Smooth muscle cell (in vitro differentiated cells): ENCODE measurements around the gene BCAN. TPM values are rescaled to one million over a fixed set of nuclear protein-coding genes. Genes with fewer than 3 reads are reported as not detected.
A peak's percentile ranks its signal among the peaks of the same experiment; 100 is the strongest.

ENCODE experiments used
- DNase-seq: peaks from one replicate; lab custom pipeline; 2025; ENCODE audit not compliant: unreplicated experiment; lab: John Stamatoyannopoulos, UW
- H2AFZ ChIP-seq: fragments of 200-600 bp; sonication (generic); 2 replicates; pipeline ENCODE4 v1.6.0; 2016; ENCODE audit warnings: antibody characterized with exemption, low read depth, mild to moderate bottlenecking
- H3F3A ChIP-seq: fragments of 200-600 bp; sonication (generic); 2 replicates; pipeline ENCODE4 v1.6.0; 2017; ENCODE audit warnings: antibody characterized with exemption, low read depth
- H3K27ac ChIP-seq: fragments of 200-600 bp; sonication (generic); 2 replicates; pipeline ENCODE4 v1.5.1; 2016; ENCODE audit warnings: low read depth, mild to moderate bottlenecking
- H3K27me3 ChIP-seq: fragments of 200-600 bp; sonication (generic); 2 replicates; pipeline ENCODE4 v1.6.1; 2016; ENCODE audit warnings: low read depth, mild to moderate bottlenecking
- H3K36me3 ChIP-seq: fragments of 200-600 bp; sonication (generic); 2 replicates; pipeline ENCODE4 v1.5.1; 2016; ENCODE audit warnings: low read depth
- H3K4me1 ChIP-seq: fragments of 200-600 bp; sonication (generic); 2 replicates; pipeline ENCODE4 v1.5.1; 2016; ENCODE audit warnings: low read depth
- H3K4me2 ChIP-seq: fragments of 200-600 bp; sonication (generic); 2 replicates; pipeline ENCODE4 v1.6.0; 2016; ENCODE audit warnings: mild to moderate bottlenecking
- H3K4me3 ChIP-seq: fragments of 200-600 bp; sonication (generic); 2 replicates; pipeline ENCODE4 v1.5.1; 2016; ENCODE audit warnings: mild to moderate bottlenecking
- H3K79me2 ChIP-seq: fragments of 200-600 bp; sonication (generic); 2 replicates; pipeline ENCODE4 v1.6.0; 2016; ENCODE audit warnings: low read depth, mild to moderate bottlenecking
- H3K9ac ChIP-seq: fragments of 200-600 bp; sonication (generic); 2 replicates; pipeline ENCODE4 v1.6.0; 2016; ENCODE audit warnings: low read depth
- H3K9me3 ChIP-seq: fragments of 200-600 bp; sonication (generic); replicated peaks from 2 replicates; pipeline ENCODE4 v1.5.1; 2016; ENCODE audit warnings: low read depth
- H4K20me1 ChIP-seq: fragments of 200-600 bp; sonication (generic); 2 replicates; pipeline ENCODE4 v1.6.0; 2016; ENCODE audit warnings: low read depth
- WGBS: methylation state at CpG from one replicate; pipeline ENCODE4 v1.1.7; 2016; ENCODE audit warnings: low lambda C conversion rate; 5-methylcytosine and 5-hydroxymethylcytosine counted together
- polyA plus RNA-seq: library from polyadenylated mRNA; unstranded; fragments of >200 nt; fragmentation: Nextera tagmentation; extraction: Ambion mirVana; gene quantifications from 2 replicates; pipeline ENCODE4 v1.2.1, GENCODE V29; 2016
- total RNA-seq: library from RNA; depleted of rRNA; stranded (reverse); fragments of >200 nt; gene quantifications from 2 replicates; pipeline ENCODE4 v1.2.3, GENCODE V29; 2014
- TF ChIP-seq, protein P1 (sequence below): fragments of 200-600 bp; sonication (generic); IDR thresholded peaks from 2 replicates; pipeline ENCODE4 v1.5.1; 2017; ENCODE audit warnings: borderline replicate concordance, mild to moderate bottlenecking, antibody characterized with exemption; ENCODE audit not compliant: insufficient read depth, poor library complexity, severe bottlenecking

Gene BCAN
- total and polyA plus RNA-seq, 2 experiments from 2014 or later: 0.79 TPM; not detected in 1

DNA sequence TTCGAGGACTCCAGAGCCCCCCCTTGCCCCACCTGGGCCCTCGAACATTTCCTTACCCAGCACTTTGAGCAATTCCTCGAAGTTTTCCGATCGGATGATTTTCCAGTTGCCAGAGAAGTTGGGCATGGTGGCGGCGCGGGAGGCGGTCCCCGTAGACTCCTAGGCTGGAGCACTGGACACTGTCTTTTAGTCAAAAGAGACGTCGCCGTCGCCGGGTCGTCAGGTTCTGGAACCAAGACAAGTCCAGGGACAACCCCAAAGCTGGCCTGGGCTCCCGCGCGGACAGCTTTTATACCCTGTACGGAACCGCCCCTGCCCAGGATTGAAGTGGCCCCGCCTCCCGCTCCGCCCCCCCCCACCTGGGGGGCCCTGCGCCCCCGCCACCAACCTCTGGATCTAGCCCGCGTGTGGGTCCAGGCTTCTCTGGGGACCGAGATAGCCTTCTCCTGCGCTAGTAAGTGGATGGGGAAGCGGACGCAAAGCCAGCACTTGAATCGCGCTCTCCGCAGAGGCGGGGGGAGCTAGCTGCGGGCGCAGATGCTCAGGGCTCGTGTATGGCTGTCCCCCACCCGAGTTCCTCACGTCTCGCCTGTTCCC, 63.5 kb downstream of the BCAN start, which contains the start of gene CRABP2:
CRABP2 (minus strand) TSS at position 263 of the 597 bp plus-strand sequence; CDS start at position 126, 137 bp downstream.
- DNase-seq: peak; percentile 84

DNA sequence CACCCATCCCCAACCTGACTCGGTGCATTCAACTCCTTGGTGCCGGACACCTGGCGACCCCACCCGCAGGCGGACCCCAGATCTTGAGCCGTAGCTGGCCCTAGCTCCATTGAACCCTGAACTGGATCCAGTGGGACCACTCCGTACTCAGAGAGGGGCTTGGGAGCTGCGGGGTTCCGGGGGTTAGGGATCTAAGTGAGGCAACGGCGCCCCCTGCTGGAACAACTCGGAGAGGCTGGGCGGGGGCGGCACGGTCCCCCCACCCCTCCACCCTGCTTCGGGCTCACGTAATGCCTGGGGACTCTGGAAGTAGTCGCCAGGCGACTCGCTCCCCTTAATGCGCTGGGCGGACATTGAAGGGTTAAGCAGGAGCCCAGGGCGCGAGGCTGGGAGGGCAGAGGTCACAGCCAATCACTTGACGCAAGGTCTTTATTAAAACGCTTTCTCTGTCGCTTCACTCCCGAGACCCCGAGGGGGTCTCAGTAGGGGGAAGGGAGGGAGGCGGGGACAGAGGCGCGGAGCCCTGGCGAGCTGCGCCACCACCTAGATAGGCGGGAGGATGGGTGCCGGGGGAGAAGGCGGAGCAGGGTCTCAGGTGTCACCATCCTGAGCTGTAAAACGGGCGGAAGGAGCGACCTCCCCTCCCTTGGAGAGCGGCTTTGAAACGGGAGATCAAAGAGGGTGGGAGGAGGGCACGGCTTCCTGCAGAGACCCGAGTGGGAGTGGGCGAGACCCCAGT, 64.2 kb downstream of the BCAN start:
- peak overlapping the region; percentile 68 for H3K27ac ChIP-seq
- no peaks in the 10 kb centered on the region for H3K36me3 ChIP-seq
- H4K20me1 ChIP-seq: peaks cover 36% of the 10 kb centered on the region
- WGBS: 1% methylated on average over 43 of the region's 45 CpGs
- no peaks in the 10 kb centered on the region for H3K9me3 ChIP-seq
- peak; percentile 84 for DNase-seq
- H3F3A ChIP-seq: peaks cover 16% of the 10 kb centered on the region
- no peak overlapping the region for H2AFZ ChIP-seq
- TF ChIP-seq, protein P1, sequence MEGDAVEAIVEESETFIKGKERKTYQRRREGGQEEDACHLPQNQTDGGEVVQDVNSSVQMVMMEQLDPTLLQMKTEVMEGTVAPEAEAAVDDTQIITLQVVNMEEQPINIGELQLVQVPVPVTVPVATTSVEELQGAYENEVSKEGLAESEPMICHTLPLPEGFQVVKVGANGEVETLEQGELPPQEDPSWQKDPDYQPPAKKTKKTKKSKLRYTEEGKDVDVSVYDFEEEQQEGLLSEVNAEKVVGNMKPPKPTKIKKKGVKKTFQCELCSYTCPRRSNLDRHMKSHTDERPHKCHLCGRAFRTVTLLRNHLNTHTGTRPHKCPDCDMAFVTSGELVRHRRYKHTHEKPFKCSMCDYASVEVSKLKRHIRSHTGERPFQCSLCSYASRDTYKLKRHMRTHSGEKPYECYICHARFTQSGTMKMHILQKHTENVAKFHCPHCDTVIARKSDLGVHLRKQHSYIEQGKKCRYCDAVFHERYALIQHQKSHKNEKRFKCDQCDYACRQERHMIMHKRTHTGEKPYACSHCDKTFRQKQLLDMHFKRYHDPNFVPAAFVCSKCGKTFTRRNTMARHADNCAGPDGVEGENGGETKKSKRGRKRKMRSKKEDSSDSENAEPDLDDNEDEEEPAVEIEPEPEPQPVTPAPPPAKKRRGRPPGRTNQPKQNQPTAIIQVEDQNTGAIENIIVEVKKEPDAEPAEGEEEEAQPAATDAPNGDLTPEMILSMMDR: peak; percentile 90
- H3K4me2 ChIP-seq: peak overlapping the region; percentile 91
- H3K4me1 ChIP-seq: peaks cover 61% of the 10 kb centered on the region
- H3K4me3 ChIP-seq: peak overlapping the region; percentile 54
- H3K79me2 ChIP-seq: peaks cover 12% of the 10 kb centered on the region
- H3K27me3 ChIP-seq: no peaks in the 10 kb centered on the region
- peak overlapping the region; percentile 64 for H3K9ac ChIP-seq

More for the DNA sequence above, 63.5 kb downstream of the BCAN start, which contains the start of gene CRABP2:
- 2% methylated on average over 40 of the region's 42 CpGs for WGBS
- H3K4me1 ChIP-seq: peaks cover 55% of the 10 kb centered on the region
- no peaks in the 10 kb centered on the region for H3K27me3 ChIP-seq
- peak within 1 kb of the TSS; percentile 54 for H3K4me3 ChIP-seq
- no peaks in the 10 kb centered on the region for H3K36me3 ChIP-seq
- H3K79me2 ChIP-seq: peaks cover 12% of the 10 kb centered on the region
- H4K20me1 ChIP-seq: peaks cover 42% of the 10 kb centered on the region
- H3K9ac ChIP-seq: peak within 1 kb of the TSS; percentile 64
- TF ChIP-seq, protein P1: no peak
- no peaks in the 10 kb centered on the region for H3K9me3 ChIP-seq
- H2AFZ ChIP-seq: no peak within 1 kb of the TSS
- H3F3A ChIP-seq: peaks cover 13% of the 10 kb centered on the region
- peak within 1 kb of the TSS; percentile 91 for H3K4me2 ChIP-seq
- peak within 1 kb of the TSS; percentile 68 for H3K27ac ChIP-seq

DNA sequence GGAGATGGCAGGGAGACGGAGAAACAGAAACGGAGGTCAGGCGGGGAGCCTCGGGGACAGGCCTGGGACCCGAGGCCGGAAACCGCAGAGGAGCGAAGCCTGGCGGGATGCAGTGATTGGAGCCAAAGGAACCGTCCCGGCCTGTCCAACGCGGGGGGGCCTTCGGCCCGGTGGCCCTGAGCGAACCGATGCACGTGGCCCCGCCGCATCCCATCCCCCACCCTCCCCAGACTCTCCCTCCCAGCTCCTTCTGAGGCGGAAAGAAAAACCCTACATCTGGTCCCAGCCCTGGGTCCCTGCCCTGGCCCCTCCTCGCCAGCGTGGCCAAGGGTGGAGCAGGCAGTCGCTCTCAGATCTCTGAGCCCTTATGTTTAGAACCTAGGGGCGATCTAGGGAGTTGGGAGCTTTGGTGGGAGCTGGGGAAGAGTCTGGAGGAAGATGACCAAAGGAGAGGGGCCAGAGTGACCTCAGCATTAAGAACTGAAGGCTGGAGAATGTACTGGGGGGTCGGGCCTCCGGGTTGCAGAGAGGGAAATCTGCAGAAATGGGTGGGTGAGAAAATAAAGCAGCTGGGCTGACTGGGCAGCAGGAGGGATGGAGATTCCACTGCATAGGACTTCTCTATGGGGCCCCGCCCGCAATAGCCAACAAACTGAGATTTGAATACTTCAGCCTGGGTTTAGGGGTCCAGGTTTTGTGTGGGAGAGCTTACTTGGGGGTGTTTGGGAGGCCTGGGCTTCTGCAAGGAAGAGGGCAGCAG, 64.9 kb downstream of the BCAN start:
- Histone ChIP-seq H3K4me3 (peak overlapping the region; percentile 54), H4K20me1 (peaks cover 29% of the 10 kb centered on the region), H3K27ac (peak overlapping the region; percentile 68), H2AFZ (no peak overlapping the region), H3K4me1 (peaks cover 66% of the 10 kb centered on the region), H3K27me3 (no peaks in the 10 kb centered on the region), H3F3A (peaks cover 16% of the 10 kb centered on the region), H3K9ac (peak overlapping the region; percentile 64), H3K9me3 (no peaks in the 10 kb centered on the region), H3K36me3 (no peaks in the 10 kb centered on the region), H3K79me2 (peaks cover 12% of the 10 kb centered on the region), H3K4me2 (peak overlapping the region; percentile 91)
- DNase-seq: peak; percentile 68
- 2% methylated on average over 29 of the region's 29 CpGs for whole genome bisulfite sequencing
- TF ChIP-seq, protein P1: no peak
